Measurements from ENCODE around the gene TJP1. TPM values are rescaled to one million over a fixed set of nuclear protein-coding genes. Genes with fewer than 3 reads are reported as not detected.

Gene TJP1
- total and polyA plus RNA-seq, 2 of the 8 experiments (the other 6 are each of a cell fraction or from before 2014, with no cell fraction given), result 46.3 to 138 TPM

DNA sequence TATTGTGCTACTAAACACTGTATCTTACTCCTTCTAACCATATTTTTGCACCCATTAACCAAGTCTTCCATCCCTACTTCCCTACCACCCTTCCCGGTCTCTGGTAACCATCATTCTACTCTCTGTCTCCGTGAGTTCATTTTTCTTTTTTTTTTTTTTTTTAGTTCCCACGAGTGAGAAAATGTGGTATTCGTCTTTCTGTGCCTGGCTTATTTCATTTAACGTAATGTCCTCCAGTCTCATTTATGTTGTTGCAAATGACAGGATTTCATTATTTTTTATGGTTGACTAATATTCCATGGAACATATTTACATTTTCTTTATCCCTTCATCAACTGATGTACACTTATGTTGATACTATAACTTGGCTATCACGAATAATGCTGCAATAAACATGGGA lies 31.7 kb downstream of the TJP1 start:
- ChIA-PET POLR2A (ENCODE audit: partially characterized antibody) (no interaction called here), CTCF (ENCODE audit: partially characterized antibody) (no interaction called here)
- Histone ChIP-seq H2AK5ac (ENCODE audit: low read depth, low read length) (no peak overlapping the region), H3K4me2 (ENCODE audit: insufficient read depth in 1 of 2, low read depth in 2 of 2, low read length in 2 of 2) (no peak overlapping the region), H3K4me3 (ENCODE audit: extremely low read depth in 1 of 4, insufficient read depth in 2 of 4, low read depth in 3 of 4, low read length in 4 of 4) (no peak overlapping the region), H3K56ac (replicated peaks; ENCODE audit: insufficient read length, low read depth, low read length) (no peak overlapping the region), H3K36me3 (ENCODE audit: control insufficient read depth in 2 of 4, insufficient read depth in 4 of 4, low read length in 3 of 4) (peaks cover 0 to 10% (median 4%) of the 10 kb centered on the region in 4 experiments; a peak in 2 of 8 replicates), H3K79me2 (ENCODE audit: control insufficient read depth in 1 of 2, insufficient read depth in 2 of 2, low read length in 2 of 2) (peaks cover 3 to 82% of the 10 kb centered on the region in 2 experiments; a peak in 2 of 4 replicates), H4K5ac (ENCODE audit: insufficient read length, low read depth, low read length) (no peak overlapping the region), H3K9me3 (ENCODE audit: insufficient read depth in 2 of 2, low read depth in 1 of 2, low read length in 1 of 2) (no peaks in the 10 kb centered on the region), H2BK20ac (ENCODE audit: low read length) (no peak overlapping the region), H3K79me1 (ENCODE audit: low read depth, low read length) (no peaks in the 10 kb centered on the region; the same call in 1 of the 2 replicates), H2BK120ac (replicated peaks; ENCODE audit: low read depth, low read length) (no peak overlapping the region), H2AFZ (ENCODE audit: low read length) (no peak overlapping the region), H2BK15ac (ENCODE audit: low read length) (no peak overlapping the region), H3K27ac (ENCODE audit: low read depth, low read length) (no peak overlapping the region), H3K23ac (ENCODE audit: insufficient read length) (no peak overlapping the region), H2BK5ac (ENCODE audit: low read depth, low read length) (no peak overlapping the region), H3K14ac (ENCODE audit: insufficient read length) (no peak overlapping the region), H3K9ac (replicated peaks in 1 of 4; ENCODE audit: extremely low read depth in 1 of 4, low read depth in 3 of 4, low read length in 3 of 4) (no peak overlapping the region), H3K4ac (replicated peaks; ENCODE audit: insufficient read length, low read depth, low read length) (no peak overlapping the region), H3K18ac (ENCODE audit: extremely low read depth, low read length) (no peak overlapping the region), H4K8ac (ENCODE audit: extremely low read depth, insufficient read depth, low read length) (no peak overlapping the region), H2BK12ac (ENCODE audit: low read depth, low read length) (no peak overlapping the region), H3K23me2 (ENCODE audit: low read depth, low read length) (no peaks in the 10 kb centered on the region), H3K27me3 (replicated peaks in 1 of 4; ENCODE audit: control insufficient read depth in 3 of 4, extremely low read depth in 1 of 4, insufficient read depth in 3 of 4, low read length in 3 of 4) (no peaks in the 10 kb centered on the region), H4K20me1 (replicated peaks in 1 of 2; ENCODE audit: control insufficient read depth in 1 of 2, insufficient read depth in 2 of 2, low read length in 2 of 2) (no peaks in the 10 kb centered on the region), H4K91ac (replicated peaks; ENCODE audit: insufficient read length, low read length) (no peak overlapping the region), H3K4me1 (replicated peaks in 1 of 4; ENCODE audit: control insufficient read depth in 3 of 4, insufficient read depth in 4 of 4, low read length in 3 of 4) (peaks cover 0 to 5% (median 0%) of the 10 kb centered on the region in 4 experiments; a peak in 1 of 7 replicates)
- 80% methylated on average over 6 of the region's 6 CpGs; no CpG with 5 or more reads in 1 of the 2 experiments for whole genome bisulfite sequencing, 2 experiments (ENCODE audit: extremely low coverage in 1 of 2, insufficient coverage in 1 of 2, insufficient read length in 1 of 2, insufficient replicate concordance in 2 of 2, low coverage in 1 of 2, low lambda C conversion rate in 2 of 2, missing lambda C conversion rate in 1 of 2)
- FAIRE-seq (no peak), DNase-seq (ENCODE audit: low read depth in 1 of 2, low spot score in 2 of 2) (no peak)
- no peak for TF ChIP-seq SIN3A (conservative IDR thresholded peaks at IDR 0.05 in 1 of 2, IDR thresholded peaks at IDR 0.05 in 1 of 2; ENCODE audit: low read depth in 1 of 2, low read length in 2 of 2)
- TF ChIP-seq, protein P1, sequence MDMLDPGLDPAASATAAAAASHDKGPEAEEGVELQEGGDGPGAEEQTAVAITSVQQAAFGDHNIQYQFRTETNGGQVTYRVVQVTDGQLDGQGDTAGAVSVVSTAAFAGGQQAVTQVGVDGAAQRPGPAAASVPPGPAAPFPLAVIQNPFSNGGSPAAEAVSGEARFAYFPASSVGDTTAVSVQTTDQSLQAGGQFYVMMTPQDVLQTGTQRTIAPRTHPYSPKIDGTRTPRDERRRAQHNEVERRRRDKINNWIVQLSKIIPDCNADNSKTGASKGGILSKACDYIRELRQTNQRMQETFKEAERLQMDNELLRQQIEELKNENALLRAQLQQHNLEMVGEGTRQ (IDR thresholded peaks at IDR 0.05; ENCODE audit: low read length), result no peak
- no peak for TF ChIP-seq BRCA1 (IDR thresholded peaks at IDR 0.05; ENCODE audit: low read depth, low read length)
- TF ChIP-seq HDAC6 (IDR thresholded peaks at IDR 0.05; ENCODE audit: low read depth, low read length), result no peak
- no peak for TF ChIP-seq TCF12 (IDR thresholded peaks at IDR 0.05; ENCODE audit: low read depth, low read length)
- TF ChIP-seq EGR1 (IDR thresholded peaks at IDR 0.05; ENCODE audit: borderline replicate concordance, low read depth, low read length), result no peak
